Brain pericyte (primary cell): ENCODE results near the gene MAN2B2.

Experiments
- DNase-seq: peaks from one replicate; pipeline ENCODE4 v3.0.0-alpha.2; 2012; ENCODE audit warnings: low read depth, low spot score

MAN2B2 gene

DNA sequence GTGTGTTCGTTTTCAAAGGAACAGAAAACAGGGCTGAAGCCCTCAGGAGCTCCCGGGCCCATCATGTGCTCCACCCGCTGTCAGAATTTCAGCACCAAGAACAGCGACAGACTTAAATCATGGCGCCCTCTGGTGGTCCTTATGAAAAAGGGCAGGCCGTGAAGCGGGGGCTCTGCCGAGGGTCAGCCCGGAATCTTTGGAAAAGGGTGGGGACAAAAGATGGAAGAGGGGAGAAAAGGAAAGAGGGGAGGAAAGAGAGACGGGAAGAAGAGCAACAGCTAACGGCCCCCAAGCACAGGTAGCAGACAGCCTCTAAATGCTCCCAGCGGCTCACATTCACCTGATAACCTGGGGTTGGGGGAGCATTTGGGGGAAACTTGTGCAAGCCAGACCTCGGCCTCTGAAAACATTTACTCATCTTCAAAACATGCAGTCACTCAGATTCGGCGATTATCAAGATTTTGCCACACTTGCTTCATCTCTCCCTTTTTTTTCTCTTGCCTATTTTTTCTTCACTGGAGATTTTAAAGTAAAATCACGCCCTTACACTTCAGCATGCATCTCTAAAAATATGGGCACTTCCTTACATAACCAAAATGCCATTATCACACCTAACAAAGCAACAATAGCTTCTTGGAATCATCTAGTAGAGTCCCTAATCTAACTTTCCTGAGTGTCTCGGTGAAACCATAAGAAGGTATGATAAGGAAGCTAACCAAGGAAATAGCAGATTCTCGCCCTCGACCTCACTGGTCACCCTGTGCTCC lies 28.1 kb upstream of the MAN2B2 start:
- DNase-seq = no peak

GRCh38 chr4:6548201-6548881 lies 26.6 kb upstream of the MAN2B2 start:
- no peak for DNase-seq

DNA sequence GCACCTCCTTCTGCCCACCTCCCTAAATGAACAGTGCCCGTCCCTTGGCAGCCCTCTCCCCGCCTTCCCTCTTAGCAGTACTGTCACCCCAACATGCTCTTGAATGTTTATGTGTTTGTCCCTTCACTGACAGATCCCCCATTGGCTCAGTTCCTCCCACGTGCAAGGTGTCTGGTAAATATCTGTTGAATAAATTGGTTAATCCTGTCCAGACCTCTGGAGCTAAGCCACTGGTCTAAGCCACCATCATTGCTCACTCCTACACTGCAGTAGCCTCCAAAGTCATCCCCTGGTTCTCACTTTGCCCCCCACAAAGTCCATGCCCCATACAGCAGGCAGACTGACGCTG lies 26.1 kb upstream of the MAN2B2 start:
- DNase-seq = no peak

DNA sequence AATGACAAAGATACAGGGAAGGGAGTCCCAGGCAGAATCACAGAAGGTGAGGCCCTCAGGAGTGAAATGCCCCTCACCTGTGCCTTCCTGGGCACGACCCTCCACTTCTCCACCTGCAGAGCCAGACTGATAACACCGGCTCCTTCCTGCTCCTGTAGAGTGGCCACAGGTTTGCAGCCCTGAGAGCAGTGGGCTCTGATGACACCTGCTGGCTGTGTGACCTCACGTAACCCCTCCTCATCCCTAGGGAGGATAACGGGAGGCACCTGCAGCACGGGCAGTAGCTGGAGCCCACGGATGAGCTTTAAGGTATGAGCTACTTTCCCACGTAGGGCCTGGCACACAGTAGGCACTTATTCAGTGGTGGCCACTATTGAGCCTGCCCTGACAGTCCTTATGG lies 25.5 kb upstream of the MAN2B2 start:
- no peak for DNase-seq

GRCh38 chr4:6549890-6550620 lies 24.9 kb upstream of the MAN2B2 start:
- no peak for DNase-seq

DNA sequence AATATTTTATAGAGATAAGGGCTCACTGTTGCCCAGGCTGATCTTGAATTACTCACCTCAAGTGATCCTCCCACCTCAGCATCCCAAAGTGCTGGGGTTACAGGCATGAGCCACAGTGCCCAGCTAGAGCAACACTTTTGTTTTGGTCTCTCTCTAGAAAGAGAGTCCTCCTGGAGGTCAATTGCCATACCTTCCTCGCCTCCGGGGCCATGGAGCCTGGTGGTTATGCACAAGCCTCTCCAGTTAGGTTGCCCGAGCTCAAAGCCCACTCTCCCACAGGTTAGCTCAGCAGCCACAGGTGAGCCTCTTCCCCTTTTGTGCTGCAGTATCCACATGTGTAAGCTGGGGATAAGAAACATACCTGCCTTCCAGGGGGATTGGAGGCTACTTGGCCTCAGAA lies 24.2 kb upstream of the MAN2B2 start:
- no peak for DNase-seq

DNA sequence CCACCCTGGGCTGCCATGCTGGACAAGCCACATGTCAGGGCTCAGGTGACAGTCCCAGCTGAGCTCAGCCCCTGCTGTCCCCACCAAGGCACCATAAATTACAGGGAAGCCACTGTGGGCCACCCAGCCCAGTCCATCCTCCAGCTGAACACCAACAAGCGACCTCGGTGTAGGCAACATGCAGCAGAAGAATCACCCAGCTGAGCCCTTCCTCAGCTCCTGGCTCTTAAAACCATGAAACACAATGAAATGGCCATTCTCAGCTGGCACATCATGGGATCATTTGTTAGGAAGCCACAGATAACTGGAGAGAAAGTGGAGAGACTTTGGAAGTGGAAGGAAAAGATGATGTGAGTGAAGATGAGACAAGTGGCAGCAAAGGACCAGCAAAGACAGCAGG lies 23.3 kb upstream of the MAN2B2 start:
- DNase-seq = no peak

DNA sequence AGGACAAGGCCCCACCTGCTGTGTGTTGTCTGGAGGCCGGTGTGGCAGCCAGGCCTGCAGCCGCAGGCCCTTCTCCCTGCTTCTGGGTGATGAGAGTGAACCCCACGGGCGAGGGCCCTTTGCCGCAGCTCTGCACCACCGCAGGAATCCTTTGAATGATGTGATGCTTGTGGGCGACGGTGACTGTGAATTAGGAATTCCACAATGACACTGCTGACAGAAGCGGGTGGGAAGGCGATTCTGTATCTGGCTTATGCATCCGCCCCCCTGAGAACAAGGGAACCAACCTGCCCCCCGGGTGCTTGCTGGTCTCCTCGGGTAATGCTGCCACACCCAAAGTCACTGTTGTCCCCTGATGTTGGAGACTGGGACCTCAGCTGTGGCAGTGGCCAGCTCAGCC lies 19.5 kb upstream of the MAN2B2 start:
- DNase-seq = no peak

DNA sequence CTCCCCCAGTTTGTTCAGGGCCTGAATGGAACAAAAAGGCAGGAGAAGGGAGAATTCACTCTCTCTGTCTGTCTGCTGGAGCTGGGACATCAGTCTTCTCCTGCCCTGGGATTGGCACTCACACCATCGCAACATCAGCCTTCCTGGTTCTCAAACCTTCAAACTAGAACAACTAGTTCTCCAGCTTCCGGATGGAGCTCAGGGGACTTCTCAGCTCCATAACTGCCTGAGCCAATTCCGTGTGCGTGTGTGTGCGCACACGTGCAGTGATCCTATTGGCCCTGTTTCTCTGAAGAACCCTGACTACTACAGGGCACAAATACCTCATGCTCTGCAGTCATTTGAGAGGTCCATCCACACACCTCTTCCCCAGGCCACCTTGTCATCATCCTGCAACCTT lies 18.7 kb upstream of the MAN2B2 start:
- DNase-seq = no peak

DNA sequence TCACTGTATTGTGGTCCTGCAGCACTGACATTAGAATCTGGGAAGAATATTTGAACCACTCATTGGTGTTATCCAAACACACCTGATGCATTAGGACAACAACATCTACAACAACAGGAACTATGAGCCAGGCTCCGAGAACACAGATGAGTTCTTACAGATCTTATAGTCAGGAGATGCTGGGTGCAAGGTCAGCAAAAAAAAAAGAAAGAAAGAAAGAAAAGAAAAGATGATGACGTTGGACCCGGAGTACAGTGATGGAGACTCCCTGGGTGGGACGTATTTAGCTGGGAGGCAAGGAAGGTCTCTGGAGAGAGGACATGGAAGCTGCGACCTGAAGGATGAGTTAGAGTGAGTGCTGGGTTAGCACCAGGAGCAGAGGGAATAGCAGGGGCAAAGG lies 17.8 kb upstream of the MAN2B2 start:
- no peak for DNase-seq

DNA sequence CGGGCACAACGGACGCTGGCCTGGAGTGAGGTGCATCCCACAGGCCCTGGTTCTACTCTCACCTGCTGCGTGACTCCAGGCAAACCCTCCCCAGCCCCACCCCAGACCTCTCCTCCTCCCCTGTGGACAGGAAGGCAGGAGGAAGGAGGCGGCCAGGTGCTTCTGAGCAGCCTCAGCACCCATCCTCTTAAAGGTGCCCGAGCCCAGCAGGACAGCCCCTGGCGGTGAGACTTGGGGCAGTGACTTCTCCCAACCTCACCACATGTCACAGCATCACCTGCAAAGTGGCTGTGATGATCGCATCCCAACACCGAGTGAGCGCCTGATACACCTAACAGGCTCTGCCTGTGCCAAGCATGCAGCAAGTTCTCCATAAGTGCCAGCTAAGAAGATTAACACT lies 17.1 kb upstream of the MAN2B2 start:
- DNase-seq = no peak

GRCh38 chr4:6560416-6561172 lies 14.4 kb upstream of the MAN2B2 start:
- DNase-seq = no peak

DNA sequence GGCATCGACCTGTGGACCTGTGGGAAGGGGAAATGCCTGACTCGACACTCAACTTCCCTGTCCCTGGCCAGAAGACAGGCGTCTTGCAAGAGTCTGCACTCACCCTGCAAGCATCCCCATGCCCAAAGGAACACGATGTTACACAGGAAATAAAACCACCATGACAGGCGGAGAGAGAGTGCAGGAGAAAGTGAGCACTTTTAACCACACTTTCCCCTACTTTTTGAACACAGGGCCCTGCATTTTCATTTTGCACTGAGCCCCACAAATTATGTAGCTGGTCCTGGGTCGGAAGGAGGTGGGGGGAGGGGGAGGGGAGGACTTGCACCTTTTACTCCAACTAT lies 13.8 kb upstream of the MAN2B2 start:
- no peak for DNase-seq

DNA sequence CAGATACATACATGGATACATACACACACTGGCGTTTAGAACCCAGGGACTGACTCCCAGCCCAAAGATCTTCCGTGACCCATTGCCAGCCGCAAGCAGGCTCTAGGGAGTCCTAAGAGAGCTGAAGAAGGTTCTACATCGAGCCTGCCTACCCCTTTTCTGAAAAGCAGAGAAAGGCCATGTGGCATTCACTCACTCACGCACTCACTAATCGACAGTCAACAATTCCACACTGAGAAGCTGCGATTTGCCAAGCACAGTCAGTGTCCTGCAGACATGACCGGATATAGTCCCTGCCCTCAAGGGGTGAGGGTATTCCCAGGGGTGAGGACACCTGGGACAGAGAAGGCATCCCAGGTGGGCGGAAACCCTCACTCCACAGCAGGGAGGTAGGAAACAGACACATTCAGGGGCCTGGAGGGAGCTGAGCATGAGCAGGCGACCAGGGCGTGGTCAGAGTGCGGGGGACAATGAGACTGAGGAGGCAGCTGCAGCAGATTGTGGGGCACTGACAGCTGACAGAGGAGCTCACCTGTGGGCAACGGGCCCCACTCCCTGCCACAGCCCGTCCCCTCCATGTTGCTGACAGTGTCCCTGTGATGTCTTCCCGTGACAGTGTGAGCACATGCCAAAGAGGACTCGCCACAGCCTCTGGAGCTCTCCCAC lies 13.2 kb upstream of the MAN2B2 start:
- no peak for DNase-seq

- DNase-seq = no peak
Measured at GRCh38 chr4:6562931-6563901, 11.8 kb upstream of the MAN2B2 start.

DNA sequence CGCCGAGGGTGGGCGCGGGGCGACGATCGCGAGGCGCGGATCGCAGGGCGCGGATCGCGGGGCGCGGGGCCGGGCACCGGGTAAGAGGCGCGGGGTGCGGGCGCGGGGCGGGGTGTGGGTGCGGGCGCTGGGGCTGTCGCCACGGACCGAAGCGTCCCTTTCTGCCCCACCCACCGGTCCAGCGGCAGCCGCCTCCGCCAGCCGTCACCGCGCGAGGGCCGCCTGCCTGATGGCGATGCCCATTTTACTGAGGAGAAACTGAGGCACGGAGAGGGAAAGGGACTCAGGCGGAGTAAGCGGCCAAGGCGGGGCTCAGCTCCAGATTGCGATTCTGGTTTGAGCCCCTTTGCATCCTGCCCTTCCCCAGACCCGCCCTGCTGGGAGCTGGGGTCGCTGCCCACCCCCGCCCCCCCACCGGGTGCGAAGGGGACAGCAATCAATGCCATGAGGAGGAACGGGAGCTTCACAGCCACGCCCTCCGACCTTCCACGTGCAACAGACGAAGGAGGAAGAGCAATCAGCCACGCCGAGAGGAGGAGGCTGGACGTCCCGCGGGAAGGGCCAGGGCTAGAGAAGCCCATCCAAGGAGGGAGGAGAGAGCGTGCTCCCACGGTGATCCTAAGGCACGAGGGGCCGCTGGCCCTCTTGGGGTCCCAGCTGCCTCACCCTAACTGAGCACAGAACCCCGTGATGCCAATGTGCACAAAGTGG lies 10.9 kb upstream of the MAN2B2 start:
- DNase-seq = no peak

GRCh38 chr4:6565691-6566390 lies 9.1 kb upstream of the MAN2B2 start:
- DNase-seq = no peak

DNA sequence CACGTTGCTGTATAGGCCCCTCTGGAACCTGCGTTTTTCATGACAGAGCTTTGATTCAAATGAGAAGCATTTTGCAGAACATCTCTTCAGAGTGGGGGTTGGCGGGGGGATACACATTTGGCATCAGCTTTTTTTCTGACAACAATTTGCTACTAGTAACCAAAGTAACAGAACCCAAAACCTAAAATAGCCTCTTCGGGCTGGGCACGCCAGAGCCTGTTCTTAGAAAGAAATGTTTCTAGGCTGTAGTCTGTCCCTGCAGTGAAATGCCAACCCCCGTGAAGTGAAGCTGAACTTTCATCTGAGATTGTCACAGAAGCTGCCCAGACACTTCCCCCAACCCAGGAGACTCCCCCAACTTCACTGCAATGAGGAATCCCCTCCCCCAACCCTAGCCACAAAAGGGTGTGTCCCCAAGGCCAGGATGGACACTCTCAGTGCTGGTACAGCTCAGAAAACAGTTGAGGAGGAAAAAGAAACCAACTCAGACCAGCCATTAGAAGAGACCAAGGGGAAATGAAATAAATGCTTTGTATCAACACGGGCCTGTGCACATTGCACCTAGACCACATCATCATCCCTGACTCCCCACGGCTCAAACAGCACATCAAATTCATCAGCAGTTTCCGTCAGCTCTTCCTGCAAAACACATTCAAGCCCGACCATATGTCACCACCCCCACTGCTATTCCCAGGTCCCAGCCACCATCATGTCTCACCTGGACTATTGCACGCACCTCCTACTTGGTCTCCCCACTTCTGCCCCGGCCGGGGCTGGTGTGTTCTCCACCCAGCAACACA lies 8.4 kb upstream of the MAN2B2 start:
- DNase-seq = no peak
